PFSK-1 (cell line): ENCODE measurements around the gene PFKP.

Experiments
- FOXP2 ChIP-seq: optimal IDR thresholded peaks from 2 replicates; pipeline ENCODE3; 2011; ENCODE audit warnings: borderline replicate concordance, control low read depth, inconsistent platforms; ENCODE audit not compliant: insufficient read depth; ENCODE audit errors: extremely low read length, extremely low read depth
- POLR2AphosphoS5 ChIP-seq: IDR thresholded peaks from 2 replicates; pipeline ENCODE4 v1.6.1; 2012; ENCODE audit warnings: low read depth, mild to moderate bottlenecking, control low read depth, low read length, moderate library complexity
- REST ChIP-seq, 2 experiments: IDR thresholded peaks; 2 replicates each; pipeline versions ENCODE4 v1.6.1 to v1.8.0; 2011 to 2012; ENCODE audit warnings: low read depth in 2 of 2, low read length in 2 of 2, control low read depth in 1 of 2, inconsistent platforms in 1 of 2, mild to moderate bottlenecking in 1 of 2, moderate library complexity in 1 of 2; ENCODE audit not compliant: insufficient read depth in 1 of 2
- SIN3A ChIP-seq: IDR thresholded peaks from 2 replicates; pipeline ENCODE4 v1.6.1; 2012; ENCODE audit warnings: mild to moderate bottlenecking, low read length, moderate library complexity, borderline replicate concordance; ENCODE audit not compliant: insufficient read depth
- TAF1 ChIP-seq: IDR thresholded peaks from 2 replicates; pipeline ENCODE4 v1.6.1; 2012; ENCODE audit warnings: low read length, control low read depth, borderline replicate concordance; ENCODE audit not compliant: insufficient read depth

PFKP gene

GRCh38 chr10:3166496-3167290 is 99.3 kb downstream of the PFKP start:
- TF ChIP-seq POLR2AphosphoS5 (no peak), FOXP2 (no peak), REST (IDR thresholded peaks at IDR 0.05; ENCODE audit: insufficient read depth in 1 of 2, low read depth in 2 of 2, low read length in 2 of 2) (no peak), TAF1 (no peak), SIN3A (no peak)

GRCh38 chr10:3167611-3168330 is 100.4 kb downstream of the PFKP start:
- TF ChIP-seq TAF1 (no peak), REST (IDR thresholded peaks at IDR 0.05; ENCODE audit: insufficient read depth in 1 of 2, low read depth in 2 of 2, low read length in 2 of 2) (no peak), SIN3A (no peak), FOXP2 (no peak), POLR2AphosphoS5 (no peak)

- TF ChIP-seq REST (IDR thresholded peaks at IDR 0.05; ENCODE audit: insufficient read depth in 1 of 2, low read depth in 2 of 2, low read length in 2 of 2) (no peak), POLR2AphosphoS5 (no peak), SIN3A (no peak), TAF1 (no peak), FOXP2 (no peak)
Observed at GRCh38 chr10:3169271-3169670, 101.9 kb downstream of the PFKP start.

GRCh38 chr10:3169673-3170072 is 102.3 kb downstream of the PFKP start:
- TF ChIP-seq REST (IDR thresholded peaks at IDR 0.05; ENCODE audit: insufficient read depth in 1 of 2, low read depth in 2 of 2, low read length in 2 of 2) = no peak
- TF ChIP-seq SIN3A = no peak
- no peak for TF ChIP-seq POLR2AphosphoS5
- no peak for TF ChIP-seq TAF1
- no peak for TF ChIP-seq FOXP2

GRCh38 chr10:3172081-3172445 is 104.7 kb downstream of the PFKP start:
- no peak for TF ChIP-seq FOXP2
- no peak for TF ChIP-seq REST (IDR thresholded peaks at IDR 0.05; ENCODE audit: insufficient read depth in 1 of 2, low read depth in 2 of 2, low read length in 2 of 2)
- TF ChIP-seq TAF1 = no peak
- no peak for TF ChIP-seq SIN3A
- TF ChIP-seq POLR2AphosphoS5 = no peak
